ENCODE data around the gene KLHL13. TPM values are rescaled to one million over a fixed set of nuclear protein-coding genes. Genes with fewer than 3 reads are reported as not detected.
"Not testable (repeated sequence)": the region's sequence is repeated elsewhere in the genome, so short reads cannot be mapped to it uniquely, and the experiment has no call there.

Gene KLHL13
- total RNA-seq, 2 donors from 2014 or later = 3.7 to 12.4 TPM

DNA sequence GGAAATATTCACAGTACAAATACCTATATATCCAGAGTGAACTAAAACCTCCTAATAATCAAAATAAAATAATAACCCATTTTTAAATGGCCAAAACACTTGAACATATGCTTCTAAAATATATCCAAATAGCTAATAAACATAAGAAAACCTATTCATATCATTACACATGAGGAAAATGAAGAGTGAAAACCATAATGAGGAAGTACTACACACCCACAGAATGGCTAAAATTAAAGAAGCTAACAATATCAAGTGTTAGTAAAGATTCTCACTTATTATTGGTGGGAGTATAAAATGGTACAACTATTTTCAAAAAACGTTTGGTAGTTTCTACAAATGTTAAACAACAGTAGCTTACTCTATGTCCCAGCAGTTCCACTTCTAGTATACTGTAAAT, 92.1 kb downstream of the KLHL13 start:
- H3K27ac ChIP-seq (ENCODE audit: low read depth, low read length) = no peak overlapping the region
- no peaks in the 10 kb centered on the region for H3K4me1 Mint-ChIP-seq
- no CpG with 5 or more reads among the region's 1 CpG for WGBS, 2 experiments (ENCODE audit: insufficient coverage in 1 of 2, insufficient read length in 1 of 2)
- H3K9me3 ChIP-seq (ENCODE audit: control insufficient read depth, low read length) = no peaks in the 10 kb centered on the region
- no peaks in the 10 kb centered on the region for H3K36me3 ChIP-seq (ENCODE audit: control insufficient read depth, insufficient read depth, low read length)
- H3K4me3 Mint-ChIP-seq = no peak overlapping the region
- TF ChIP-seq, protein P1, sequence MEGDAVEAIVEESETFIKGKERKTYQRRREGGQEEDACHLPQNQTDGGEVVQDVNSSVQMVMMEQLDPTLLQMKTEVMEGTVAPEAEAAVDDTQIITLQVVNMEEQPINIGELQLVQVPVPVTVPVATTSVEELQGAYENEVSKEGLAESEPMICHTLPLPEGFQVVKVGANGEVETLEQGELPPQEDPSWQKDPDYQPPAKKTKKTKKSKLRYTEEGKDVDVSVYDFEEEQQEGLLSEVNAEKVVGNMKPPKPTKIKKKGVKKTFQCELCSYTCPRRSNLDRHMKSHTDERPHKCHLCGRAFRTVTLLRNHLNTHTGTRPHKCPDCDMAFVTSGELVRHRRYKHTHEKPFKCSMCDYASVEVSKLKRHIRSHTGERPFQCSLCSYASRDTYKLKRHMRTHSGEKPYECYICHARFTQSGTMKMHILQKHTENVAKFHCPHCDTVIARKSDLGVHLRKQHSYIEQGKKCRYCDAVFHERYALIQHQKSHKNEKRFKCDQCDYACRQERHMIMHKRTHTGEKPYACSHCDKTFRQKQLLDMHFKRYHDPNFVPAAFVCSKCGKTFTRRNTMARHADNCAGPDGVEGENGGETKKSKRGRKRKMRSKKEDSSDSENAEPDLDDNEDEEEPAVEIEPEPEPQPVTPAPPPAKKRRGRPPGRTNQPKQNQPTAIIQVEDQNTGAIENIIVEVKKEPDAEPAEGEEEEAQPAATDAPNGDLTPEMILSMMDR (conservative IDR thresholded peaks at IDR 0.05) = no peak
- H3K27ac Mint-ChIP-seq = no peak overlapping the region
- H3K36me3 Mint-ChIP-seq (ENCODE audit: low read depth) = no peaks in the 10 kb centered on the region
- H3K4me3 ChIP-seq (ENCODE audit: low read length) = no peak overlapping the region
- peaks cover 47% of the 10 kb centered on the region for H3K9me3 Mint-ChIP-seq
- no peaks in the 10 kb centered on the region for H3K27me3 Mint-ChIP-seq (ENCODE audit: insufficient read depth)
- no peak overlapping the region for H3K9ac ChIP-seq (ENCODE audit: extremely low read depth, low read length, poor library complexity, severe bottlenecking)
- H3K4me1 ChIP-seq (ENCODE audit: control insufficient read depth, insufficient read depth, low read length) = no peaks in the 10 kb centered on the region
- H3K27me3 ChIP-seq (ENCODE audit: control insufficient read depth, insufficient read depth, low read length, poor library complexity, severe bottlenecking) = no peaks in the 10 kb centered on the region
- no peak for DNase-seq

DNA sequence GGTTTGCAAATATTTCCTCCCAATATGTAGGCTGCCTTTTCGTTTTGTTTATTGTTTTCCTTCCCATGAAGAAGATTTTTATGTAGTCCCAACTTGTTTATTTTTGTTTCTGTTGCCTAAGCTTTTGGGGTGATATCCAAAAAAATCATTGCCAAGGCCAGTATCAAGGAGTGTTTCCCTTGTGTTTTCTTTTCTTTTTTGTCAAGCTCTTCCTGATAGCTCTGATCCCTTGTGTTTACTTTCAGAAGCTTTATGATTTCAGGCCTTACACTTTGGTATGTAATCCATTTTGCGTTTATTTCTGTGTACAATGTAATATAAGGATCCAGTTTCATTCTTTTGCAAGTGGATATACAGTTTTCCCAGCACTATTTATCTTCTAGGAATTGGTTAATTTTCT, 93.9 kb downstream of the KLHL13 start:
- no peak for DNase-seq
- H3K27me3 ChIP-seq (ENCODE audit: control insufficient read depth, insufficient read depth, low read length, poor library complexity, severe bottlenecking) = no peaks in the 10 kb centered on the region
- no peaks in the 10 kb centered on the region for H3K9me3 ChIP-seq (ENCODE audit: control insufficient read depth, low read length)
- no peak overlapping the region for H3K4me3 Mint-ChIP-seq
- H3K4me1 ChIP-seq (ENCODE audit: control insufficient read depth, insufficient read depth, low read length) = no peaks in the 10 kb centered on the region
- no peaks in the 10 kb centered on the region for H3K27me3 Mint-ChIP-seq (ENCODE audit: insufficient read depth)
- H3K4me3 ChIP-seq (ENCODE audit: low read length) = no peak overlapping the region
- no peak overlapping the region for H3K27ac ChIP-seq (ENCODE audit: low read depth, low read length)
- H3K36me3 Mint-ChIP-seq (ENCODE audit: low read depth) = no peaks in the 10 kb centered on the region
- H3K4me1 Mint-ChIP-seq = no peaks in the 10 kb centered on the region
- H3K27ac Mint-ChIP-seq = no peak overlapping the region
- 80% methylated on average over 2 of the region's 2 CpGs; no CpG with 5 or more reads in 1 of the 2 experiments for WGBS, 2 experiments (ENCODE audit: insufficient coverage in 1 of 2, insufficient read length in 1 of 2)
- no peaks in the 10 kb centered on the region for H3K36me3 ChIP-seq (ENCODE audit: control insufficient read depth, insufficient read depth, low read length)
- TF ChIP-seq, protein P1 (conservative IDR thresholded peaks at IDR 0.05) = no peak
- peaks cover 56% of the 10 kb centered on the region for H3K9me3 Mint-ChIP-seq
- no peak overlapping the region for H3K9ac ChIP-seq (ENCODE audit: extremely low read depth, low read length, poor library complexity, severe bottlenecking)

DNA sequence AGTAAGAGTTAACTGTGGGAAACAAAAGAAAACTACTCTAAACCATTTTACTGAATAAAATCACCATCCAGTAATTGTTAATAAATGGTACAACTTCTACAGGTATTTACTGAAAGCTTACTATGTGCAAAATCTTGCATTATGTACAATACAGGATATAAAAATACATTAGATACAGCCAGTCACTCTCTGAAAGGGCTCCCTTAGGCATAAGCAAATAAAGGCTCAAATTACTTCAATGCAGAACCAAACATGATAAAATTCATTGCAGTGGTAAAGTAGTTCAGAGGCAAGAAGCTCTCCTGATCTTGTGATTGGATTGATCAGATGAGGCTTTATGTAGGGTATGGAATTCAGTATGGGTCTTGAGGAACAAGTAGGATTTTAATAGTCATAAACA, 100.2 kb downstream of the KLHL13 start:
- H3K27me3 Mint-ChIP-seq (ENCODE audit: insufficient read depth) = no peaks in the 10 kb centered on the region
- H3K27ac Mint-ChIP-seq = no peak overlapping the region
- no peak for DNase-seq
- H3K4me3 ChIP-seq (ENCODE audit: low read length) = no peak overlapping the region
- no peaks in the 10 kb centered on the region for H3K36me3 Mint-ChIP-seq (ENCODE audit: low read depth)
- H3K9me3 ChIP-seq (ENCODE audit: control insufficient read depth, low read length) = peaks cover 9% of the 10 kb centered on the region
- H3K27me3 ChIP-seq (ENCODE audit: control insufficient read depth, insufficient read depth, low read length, poor library complexity, severe bottlenecking) = no peaks in the 10 kb centered on the region
- H3K9ac ChIP-seq (ENCODE audit: extremely low read depth, low read length, poor library complexity, severe bottlenecking) = no peak overlapping the region
- no peaks in the 10 kb centered on the region for H3K36me3 ChIP-seq (ENCODE audit: control insufficient read depth, insufficient read depth, low read length)
- H3K4me1 Mint-ChIP-seq = no peaks in the 10 kb centered on the region
- H3K4me1 ChIP-seq (ENCODE audit: control insufficient read depth, insufficient read depth, low read length) = no peaks in the 10 kb centered on the region
- H3K4me3 Mint-ChIP-seq = no peak overlapping the region
- H3K9me3 Mint-ChIP-seq = peaks cover 58% of the 10 kb centered on the region
- TF ChIP-seq, protein P1 (conservative IDR thresholded peaks at IDR 0.05) = no peak
- H3K27ac ChIP-seq (ENCODE audit: low read depth, low read length) = no peak overlapping the region

DNA sequence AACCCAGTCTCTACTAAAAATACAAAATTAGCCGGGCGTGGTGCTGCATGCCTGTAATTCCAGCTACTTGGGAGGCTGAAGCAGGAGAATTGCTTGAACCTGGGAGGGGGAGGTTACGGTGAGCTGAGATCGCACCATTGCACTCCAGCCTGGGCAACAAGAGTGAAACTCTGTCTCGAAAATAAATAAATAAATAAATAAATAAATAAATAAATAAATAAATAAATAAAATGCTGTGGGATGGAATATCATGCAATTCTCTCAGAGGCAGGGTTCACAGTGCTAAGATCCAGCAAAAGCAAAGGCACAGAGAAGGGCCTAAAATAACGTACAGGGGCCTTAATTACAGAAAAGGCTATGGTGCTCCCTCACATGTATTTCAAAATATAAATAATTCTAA, 114.2 kb downstream of the KLHL13 start:
- not testable (repeated sequence) for H3K4me3 ChIP-seq (ENCODE audit: low read length); H3K9ac ChIP-seq (ENCODE audit: extremely low read depth, low read length, poor library complexity, severe bottlenecking); H3K36me3 ChIP-seq (ENCODE audit: control insufficient read depth, insufficient read depth, low read length); DNase-seq; H3K9me3 ChIP-seq (ENCODE audit: control insufficient read depth, low read length); H3K4me1 ChIP-seq (ENCODE audit: control insufficient read depth, insufficient read depth, low read length); H3K36me3 Mint-ChIP-seq (ENCODE audit: low read depth); H3K4me1 Mint-ChIP-seq; H3K27me3 ChIP-seq (ENCODE audit: control insufficient read depth, insufficient read depth, low read length, poor library complexity, severe bottlenecking); H3K4me3 Mint-ChIP-seq; H3K27ac Mint-ChIP-seq; H3K27ac ChIP-seq (ENCODE audit: low read depth, low read length); H3K27me3 Mint-ChIP-seq (ENCODE audit: insufficient read depth)
- peaks cover 40% of the 10 kb centered on the region for H3K9me3 Mint-ChIP-seq
- 100% methylated on average over 1 of the region's 6 CpGs; no CpG with 5 or more reads in 1 of the 2 experiments for WGBS, 2 experiments (ENCODE audit: insufficient coverage in 1 of 2, insufficient read length in 1 of 2)
